Activated CD8-positive, alpha-beta T cell treated with anti-CD3 and anti-CD28 coated beads for 36 hours (primary cell): ENCODE measurements around the gene KRTAP12-2. TPM values are rescaled to one million over a fixed set of nuclear protein-coding genes. Genes with fewer than 3 reads are reported as not detected.

Experiments
- ATAC-seq: fragments of 200-7000 bp; cut with Tn5 transposase; one replicate; pipeline ENCODE4 v1.10.0; 2021; ENCODE audit warnings: mild to moderate bottlenecking, moderate library complexity
- CTCF ChIA-PET: fragments of 350-600 bp; sonication (Branson Sonifier 250); formaldehyde crosslinking; loops from one replicate; lab custom pipeline; 2021; ENCODE audit warnings: antibody characterized with exemption; lab: Charles Lee
- POLR2A ChIA-PET: fragments of 350-600 bp; sonication (Branson Sonifier 250); formaldehyde crosslinking; loops from one replicate; lab custom pipeline; 2021; ENCODE audit warnings: antibody characterized with exemption; lab: Charles Lee
- DNase-seq: peaks from one replicate; pipeline ENCODE4 v3.0.0-alpha.2; 2020
- H3K27ac Mint-ChIP-seq: one replicate; pipeline ENCODE4 v1.8.0; 2021; ENCODE audit warnings: mild to moderate bottlenecking, mixed read lengths
- H3K27me3 Mint-ChIP-seq: one replicate; pipeline ENCODE4 v1.8.0; 2021; ENCODE audit warnings: mixed read lengths
- H3K36me3 Mint-ChIP-seq: one replicate; pipeline ENCODE4 v1.8.0; 2021; ENCODE audit warnings: low read depth, mixed read lengths
- H3K4me1 Mint-ChIP-seq: one replicate; pipeline ENCODE4 v1.8.0; 2021; ENCODE audit warnings: low read depth, mixed read lengths
- H3K4me3 Mint-ChIP-seq: one replicate; pipeline ENCODE4 v1.8.0; 2021; ENCODE audit warnings: mild to moderate bottlenecking, moderate library complexity, mixed read lengths
- H3K9me3 Mint-ChIP-seq: one replicate; pipeline ENCODE4 v1.8.0; 2021; ENCODE audit warnings: mixed read lengths
- CTCF ChIP-seq: fragments of 200-600 bp; IDR thresholded peaks from one replicate; pipeline ENCODE4 v1.8.0; 2022; ENCODE audit warnings: antibody characterized with exemption, mild to moderate bottlenecking
- intact Hi-C: fragments of 100-400 bp; cut with micrococcal nuclease; formaldehyde crosslinking; loops from one replicate; pipeline ENCODE4 v1.10.0; 2022
- total RNA-seq, 2 experiments: library from RNA; stranded (reverse); gene quantifications; one replicate each; pipeline ENCODE4 v1.2.3, GENCODE V29; 2021

The KRTAP12-2 gene
- total RNA-seq, 2 experiments from 2014 or later = not detected

GRCh38 chr21:44684077-44684476, 17.4 kb upstream of the KRTAP12-2 start:
- no peak overlapping the region for H3K4me3 Mint-ChIP-seq
- no peaks in the 10 kb centered on the region for H3K9me3 Mint-ChIP-seq
- no peaks in the 10 kb centered on the region for H3K27me3 Mint-ChIP-seq
- no peak for TF ChIP-seq CTCF
- intact Hi-C loops = no loop called here
- H3K4me1 Mint-ChIP-seq = peaks cover 8% of the 10 kb centered on the region
- ChIA-PET POLR2A (no interaction called here), CTCF (interaction anchor here (1.5 kb wide), 1 partner anchor 13 kb away, joined by 4 read pairs; the partner anchor contains the start of gene KRTAP10-12)
- no peaks in the 10 kb centered on the region for H3K36me3 Mint-ChIP-seq
- no peak overlapping the region for H3K27ac Mint-ChIP-seq
- DNase-seq (no peak), ATAC-seq (no peak)

GRCh38 chr21:44682580-44683151, 15.9 kb upstream of the KRTAP12-2 start:
- TF ChIP-seq CTCF = no peak
- Mint-ChIP-seq H3K9me3 (no peaks in the 10 kb centered on the region), H3K27me3 (no peaks in the 10 kb centered on the region), H3K27ac (no peak overlapping the region), H3K36me3 (no peaks in the 10 kb centered on the region), H3K4me1 (peaks cover 8% of the 10 kb centered on the region), H3K4me3 (no peak overlapping the region)
- DNase-seq = no peak
- ChIA-PET POLR2A (no interaction called here), CTCF (interaction anchor here (1.1 kb wide), 1 partner anchor 36 kb away, joined by 3 read pairs; no protein-coding TSS in a partner anchor)
- intact Hi-C loops = no loop called here
- no peak for ATAC-seq

GRCh38 chr21:44681861-44682579, 15.3 kb upstream of the KRTAP12-2 start, which contains the start of gene KRTAP12-1:
Gene KRTAP12-1 (minus strand): TSS chr21:44682163. CDS start chr21:44682123, 40 bp downstream.
- Mint-ChIP-seq H3K27ac (no peak within 1 kb of the TSS), H3K4me1 (peaks cover 8% of the 10 kb centered on the region), H3K36me3 (no peaks in the 10 kb centered on the region), H3K4me3 (no peak within 1 kb of the TSS), H3K27me3 (no peaks in the 10 kb centered on the region), H3K9me3 (no peaks in the 10 kb centered on the region)
- no peak for TF ChIP-seq CTCF
- POLR2A ChIA-PET = no interaction called here
- ATAC-seq (no peak), DNase-seq (no peak)
- intact Hi-C loops = no loop called here
- CTCF ChIA-PET = interaction anchor here (1.1 kb wide), 1 partner anchor 35 kb away, joined by 3 read pairs; no protein-coding TSS in a partner anchor

- intact Hi-C loops = no loop called here
- ATAC-seq = no peak
- ChIA-PET CTCF (no interaction called here), POLR2A (no interaction called here)
- peaks cover 4% of the 10 kb centered on the region for H3K4me1 Mint-ChIP-seq
- H3K9me3 Mint-ChIP-seq = no peaks in the 10 kb centered on the region
- no peak overlapping the region for H3K27ac Mint-ChIP-seq
- DNase-seq = no peak
- H3K36me3 Mint-ChIP-seq = no peaks in the 10 kb centered on the region
- H3K4me3 Mint-ChIP-seq = no peak overlapping the region
- no peaks in the 10 kb centered on the region for H3K27me3 Mint-ChIP-seq
- TF ChIP-seq CTCF = no peak
Measured at GRCh38 chr21:44681152-44681551, 14.4 kb upstream of the KRTAP12-2 start.

GRCh38 chr21:44677881-44678280, 11.2 kb upstream of the KRTAP12-2 start:
- no peak for ATAC-seq
- no peak for DNase-seq
- CTCF ChIA-PET = no interaction called here
- no peak for TF ChIP-seq CTCF
- peaks cover 8% of the 10 kb centered on the region for H3K9me3 Mint-ChIP-seq
- POLR2A ChIA-PET = no interaction called here
- intact Hi-C loops = no loop called here
- peaks cover 1% of the 10 kb centered on the region for H3K36me3 Mint-ChIP-seq
- no peak overlapping the region for H3K4me3 Mint-ChIP-seq
- no peaks in the 10 kb centered on the region for H3K27me3 Mint-ChIP-seq
- H3K4me1 Mint-ChIP-seq = no peaks in the 10 kb centered on the region
- H3K27ac Mint-ChIP-seq = no peak overlapping the region
